SK-N-SH (cell line): Measurements from ENCODE around the gene FHIP2A. TPM values are rescaled to one million over a fixed set of nuclear protein-coding genes. Genes with fewer than 3 reads are reported as not detected.

Source experiments
- CTCF ChIA-PET: fragments of 300-600, 350-600 bp; formaldehyde crosslinking; extraction: SDS; loops from one replicate; lab custom pipeline; 2021; lab: Yijun Ruan, JAX
- POLR2A ChIA-PET: fragments of 350-600 bp; sonication (Branson Sonifier 250); formaldehyde crosslinking; extraction: SDS; loops from one replicate; lab custom pipeline; 2020; ENCODE audit warnings: antibody characterized with exemption, inconsistent platforms; lab: Yijun Ruan, JAX
- DNase-seq: peaks from one replicate; pipeline ENCODE4 v3.0.0; 2012
- H2AFZ ChIP-seq: fragments of 200-600 bp; sonication (generic); 2 replicates; pipeline ENCODE4 v1.8.1; 2016; ENCODE audit warnings: antibody characterized with exemption, mild to moderate bottlenecking, low read depth
- H3F3A ChIP-seq: fragments of 200-600 bp; sonication (generic); replicated peaks from 2 replicates; pipeline ENCODE3; 2016; ENCODE audit warnings: antibody characterized with exemption, mild to moderate bottlenecking; ENCODE audit not compliant: insufficient read depth
- H3K27ac ChIP-seq, 2 experiments: fragments of 200-500 bp in 1 of 2; fragments of 200-600 bp in 1 of 2; sonication (Bioruptor generic) in 1 of 2; sonication (generic), shearing (Covaris generic) in 1 of 2; 2 replicates each; pipeline versions ENCODE4 v1.5.1 to v1.6.1; 2014 to 2016; ENCODE audit warnings: low read depth in 2 of 2, inconsistent platforms in 1 of 2, low read length in 1 of 2, mild to moderate bottlenecking in 1 of 2, mixed read lengths in 1 of 2
- H3K27me3 ChIP-seq: fragments of 200-600 bp; sonication (generic), shearing (Covaris generic); 2 replicates; pipeline ENCODE4 v1.6.1; 2016; ENCODE audit warnings: mixed run types; ENCODE audit not compliant: insufficient read depth
- H3K36me3 ChIP-seq, 2 experiments: fragments of 200-500 bp in 1 of 2; fragments of 200-600 bp in 1 of 2; sonication (Bioruptor generic) in 1 of 2; sonication (generic) in 1 of 2; replicated peaks in 1 of 2; 2 replicates each; pipeline versions ENCODE3 to v1.5.1; 2014 to 2016; ENCODE audit warnings: low read length in 1 of 2, mild to moderate bottlenecking in 1 of 2; ENCODE audit not compliant: insufficient read depth in 2 of 2, control insufficient read depth in 1 of 2
- H3K4me1 ChIP-seq, 2 experiments: fragments of 200-500 bp in 1 of 2; fragments of 200-600 bp in 1 of 2; sonication (Bioruptor generic) in 1 of 2; sonication (generic), shearing (Covaris generic) in 1 of 2; 2 replicates each; pipeline versions ENCODE4 v1.5.1 to v1.6.1; 2014 to 2016; ENCODE audit warnings: low read depth in 1 of 2, low read length in 1 of 2, mixed run types in 1 of 2; ENCODE audit not compliant: insufficient read depth in 2 of 2, control insufficient read depth in 1 of 2
- H3K4me2 ChIP-seq: fragments of 200-600 bp; sonication (generic), shearing (Covaris generic); 2 replicates; pipeline ENCODE4 v1.6.1; 2017; ENCODE audit warnings: mixed run types
- H3K4me3 ChIP-seq, 2 experiments: fragments of 200-500 bp in 1 of 2; fragments of 200-600 bp in 1 of 2; sonication (Bioruptor generic) in 1 of 2; sonication (generic), shearing (Covaris generic) in 1 of 2; 2 replicates each; pipeline versions ENCODE4 v1.5.1 to v1.8.1; 2014 to 2016; ENCODE audit warnings: low read depth in 2 of 2, inconsistent platforms in 1 of 2, low read length in 1 of 2, mild to moderate bottlenecking in 1 of 2, mixed read lengths in 1 of 2, moderate library complexity in 1 of 2
- H3K79me2 ChIP-seq: fragments of 200-600 bp; sonication (generic); 2 replicates; pipeline ENCODE4 v1.8.1; 2017; ENCODE audit warnings: mild to moderate bottlenecking; ENCODE audit not compliant: insufficient read depth
- H3K9ac ChIP-seq: fragments of 200-600 bp; sonication (generic); 2 replicates; pipeline ENCODE4 v1.6.1; 2017; ENCODE audit warnings: mixed run types
- H3K9me2 ChIP-seq: fragments of 200-600 bp; sonication (generic); 2 replicates; pipeline ENCODE4 v1.6.1; 2017; ENCODE audit warnings: mixed run types
- H3K9me3 ChIP-seq: fragments of 200-600 bp; sonication (generic); 2 replicates; pipeline ENCODE4 v1.6.1; 2017; ENCODE audit warnings: mixed run types, mild to moderate bottlenecking, moderate library complexity
- H4K20me1 ChIP-seq: fragments of 200-600 bp; sonication (generic); 2 replicates; pipeline ENCODE4 v1.6.1; 2017; ENCODE audit warnings: mild to moderate bottlenecking, mixed run types; ENCODE audit not compliant: insufficient read depth
- CHD2 ChIP-seq: fragments of 150-350 bp; IDR thresholded peaks from 2 replicates; pipeline ENCODE4 v1.6.1; 2018; ENCODE audit warnings: low read length; ENCODE audit not compliant: partially characterized antibody
- EP300 ChIP-seq, 2 experiments: IDR thresholded peaks; 2 replicates each; pipeline versions ENCODE4 v1.4.0 to v1.6.1; 2012; ENCODE audit warnings: borderline replicate concordance in 1 of 2, low read depth in 1 of 2, low read length in 1 of 2
- FOSL2 ChIP-seq: IDR thresholded peaks from 2 replicates; pipeline ENCODE4 v1.4.0; 2012; ENCODE audit warnings: low read depth, mild to moderate bottlenecking, moderate library complexity, borderline replicate concordance
- FOXJ3 ChIP-seq: sonication (generic); formaldehyde crosslinking; IDR thresholded peaks from 2 replicates; pipeline ENCODE4 v1.5.1; 2020; ENCODE audit warnings: mild to moderate bottlenecking, missing genetic modification reagents
- FOXM1 ChIP-seq: IDR thresholded peaks from 2 replicates; pipeline ENCODE4 v1.4.0; 2012; ENCODE audit warnings: low read depth, mild to moderate bottlenecking
- GABPA ChIP-seq: IDR thresholded peaks from 2 replicates; pipeline ENCODE4 v1.4.0; 2012; ENCODE audit warnings: low read depth, mild to moderate bottlenecking
- GATA2 ChIP-seq: sonication (generic); formaldehyde crosslinking; IDR thresholded peaks from 2 replicates; pipeline ENCODE4 v1.5.0; 2020; ENCODE audit warnings: mild to moderate bottlenecking, missing genetic modification reagents
- IRF3 ChIP-seq: fragments of 150-350 bp; IDR thresholded peaks from 2 replicates; pipeline ENCODE4 v1.6.1; 2016; ENCODE audit warnings: mild to moderate bottlenecking, low read depth, low read length
- JUND ChIP-seq: IDR thresholded peaks from 2 replicates; pipeline ENCODE4 v1.4.0; 2012
- MAX ChIP-seq: IDR thresholded peaks from 2 replicates; pipeline ENCODE4 v1.4.0; 2012; ENCODE audit warnings: low read depth
- MEF2A ChIP-seq: IDR thresholded peaks from 2 replicates; pipeline ENCODE4 v1.4.0; 2012; ENCODE audit warnings: low read depth, borderline replicate concordance
- NFIC ChIP-seq: IDR thresholded peaks from 2 replicates; pipeline ENCODE4 v1.4.0; 2012; ENCODE audit warnings: borderline replicate concordance
- NRF1 ChIP-seq: IDR thresholded peaks from 2 replicates; pipeline ENCODE4 v1.6.1; 2012; ENCODE audit warnings: low read depth, mild to moderate bottlenecking, low read length
- PBX3 ChIP-seq: IDR thresholded peaks from 2 replicates; pipeline ENCODE4; 2012
- POLR2AphosphoS5 ChIP-seq: IDR thresholded peaks from 2 replicates; pipeline ENCODE4 v1.6.1; 2012; ENCODE audit warnings: low read depth, low read length
- RAD21 ChIP-seq: IDR thresholded peaks from 2 replicates; pipeline ENCODE4 v1.6.1; 2012; ENCODE audit warnings: mild to moderate bottlenecking, low read length
- RCOR1 ChIP-seq: fragments of 150-350 bp; IDR thresholded peaks from 2 replicates; pipeline ENCODE4 v1.6.1; 2017; ENCODE audit warnings: antibody characterized with exemption, low read length
- REST ChIP-seq: IDR thresholded peaks from 2 replicates; pipeline ENCODE4 v1.6.1; 2012; ENCODE audit warnings: mild to moderate bottlenecking, low read depth, low read length, moderate library complexity
- RFX5 ChIP-seq: IDR thresholded peaks from 2 replicates; pipeline ENCODE4 v1.6.1; 2012; ENCODE audit warnings: mild to moderate bottlenecking, improper control_type of control experiment, low read length
- RXRA ChIP-seq: IDR thresholded peaks from 2 replicates; pipeline ENCODE4 v1.4.0; 2012; ENCODE audit warnings: low read depth, mild to moderate bottlenecking, borderline replicate concordance
- SMC3 ChIP-seq: IDR thresholded peaks from 2 replicates; pipeline ENCODE4 v1.6.1; 2012; ENCODE audit warnings: low read depth, low read length, improper control_type of control experiment
- TAF1 ChIP-seq: IDR thresholded peaks from 2 replicates; pipeline ENCODE4 v1.6.1; 2012; ENCODE audit warnings: low read depth, mild to moderate bottlenecking, low read length, moderate library complexity, borderline replicate concordance
- TCF12 ChIP-seq: IDR thresholded peaks from 2 replicates; pipeline ENCODE4 v1.4.0; 2012
- TEAD4 ChIP-seq: IDR thresholded peaks from 2 replicates; pipeline ENCODE4 v1.4.0; 2012; ENCODE audit warnings: mild to moderate bottlenecking, borderline replicate concordance; ENCODE audit not compliant: insufficient read depth
- USF1 ChIP-seq: IDR thresholded peaks from 2 replicates; pipeline ENCODE4 v1.4.0; 2012; ENCODE audit warnings: low read depth, borderline replicate concordance
- USF2 ChIP-seq: fragments of 150-350 bp; IDR thresholded peaks from 2 replicates; pipeline ENCODE4 v1.6.1; 2017; ENCODE audit warnings: antibody characterized with exemption, low read length, low read depth, borderline replicate concordance
- YY1 ChIP-seq: IDR thresholded peaks from 2 replicates; pipeline ENCODE4 v1.4.0; 2012; ENCODE audit warnings: low read depth, mild to moderate bottlenecking
- WGBS: methylation state at CpG from one replicate; pipeline ENCODE4 v1.1.6; 2017; ENCODE audit warnings: low lambda C conversion rate; 5-methylcytosine and 5-hydroxymethylcytosine counted together
- polyA plus RNA-seq, 3 experiments: library from polyadenylated mRNA; depleted of rRNA; stranded (reverse); fragments of >200 nt; gene quantifications; 2 replicates each; pipeline ENCODE4 v1.2.3, GENCODE V29; 2012

The FHIP2A gene
- polyA plus RNA-seq, 1 of the 3 experiments (the other 2 are of a cell fraction) = 6.1 TPM

GRCh38 chr10:114869520-114869892 lies 47.9 kb downstream of the FHIP2A start:
- no peak overlapping the region; a peak in 1 of 4 replicates for H3K4me3 ChIP-seq
- no peaks in the 10 kb centered on the region for H4K20me1 ChIP-seq
- peaks cover 0 to 5% of the 10 kb centered on the region in 2 experiments; a peak in 2 of 4 replicates for H3K4me1 ChIP-seq
- H3K79me2 ChIP-seq = no peaks in the 10 kb centered on the region
- H3K9me3 ChIP-seq = no peaks in the 10 kb centered on the region
- H3K36me3 ChIP-seq = peaks cover 5 to 12% of the 10 kb centered on the region in 2 experiments
- WGBS = 15% methylated on average over 1 of the region's 1 CpG
- CTCF ChIA-PET = interaction anchor here (0.9 to 3.6 kb wide), 5 partner anchors 9 to 565 kb away, joined by 3 to 25 read pairs (median 4); partner anchors contain the start of gene FHIP2A
- POLR2A ChIA-PET = no interaction called here
- H3F3A ChIP-seq = peaks cover 34% of the 10 kb centered on the region
- H3K4me2 ChIP-seq = peak overlapping the region; percentile 38; the same call in 1 of the 2 replicates
- H3K9me2 ChIP-seq = no peaks in the 10 kb centered on the region
- peak overlapping the region; percentile 67 to 94 for H3K27ac ChIP-seq
- H2AFZ ChIP-seq = 0 out of 2 replicates have a peak overlapping the region, but pooled peaks have one; percentile 22
- H3K9ac ChIP-seq = peak overlapping the region; percentile 53; the same call in 1 of the 2 replicates
- DNase-seq = no peak
- no peaks in the 10 kb centered on the region for H3K27me3 ChIP-seq
- TF ChIP-seq MEF2A = peak; percentile 84; the same call in 1 of the 2 replicates
- no peak for TF ChIP-seq MAX
- no peak for TF ChIP-seq CHD2
- TF ChIP-seq POLR2AphosphoS5 = peak; percentile 56; the same call in 1 of the 2 replicates
- no peak for TF ChIP-seq USF2
- 0 out of 2 replicates have a peak, but pooled peaks have one; percentile 19 for TF ChIP-seq RXRA
- 0 out of 2 replicates have a peak, but pooled peaks have one; percentile 34 for TF ChIP-seq FOXM1
- peak; percentile 74; the same call in 1 of the 2 replicates for TF ChIP-seq TEAD4
- TF ChIP-seq RFX5 = no peak
- TF ChIP-seq GABPA = no peak
- TF ChIP-seq TCF12 = peak; percentile 87
- no peak for TF ChIP-seq IRF3
- peak; percentile 91 for TF ChIP-seq NFIC
- TF ChIP-seq FOSL2 = peak; percentile 90
- no peak for TF ChIP-seq YY1
- TF ChIP-seq TAF1 = no peak
- TF ChIP-seq PBX3 = peak; percentile 81
- peak; percentile 6 to 72; a peak in 2 of 4 replicates for TF ChIP-seq EP300 (IDR thresholded peaks at IDR 0.05; ENCODE audit: borderline replicate concordance in 1 of 2, low read depth in 1 of 2, low read length in 1 of 2)
- TF ChIP-seq FOXJ3 (CRISPR knock-in tag) = no peak
- TF ChIP-seq NRF1 = no peak
- TF ChIP-seq REST = no peak
- no peak for TF ChIP-seq SMC3
- TF ChIP-seq RCOR1 = no peak
- TF ChIP-seq GATA2 (CRISPR knock-in tag) = no peak
- TF ChIP-seq USF1 = no peak
- peak; percentile 82 for TF ChIP-seq JUND
- no peak for TF ChIP-seq RAD21
